Keratinocyte (primary cell): Measurements from ENCODE around the gene ERC2. TPM values are rescaled to one million over a fixed set of nuclear protein-coding genes. Genes with fewer than 3 reads are reported as not detected.

Experiments used
- DNase-seq: peaks from one replicate; pipeline ENCODE4 v3.0.0-alpha.2; 2011; ENCODE audit warnings: low read depth, missing footprints, low spot score
- FAIRE-seq: peaks from 2 replicates; lab custom pipeline; 2011; peaks lifted over from hg19 to GRCh38; lab: Jason Lieb, UNC
- H2AFZ ChIP-seq: 2 replicates; pipeline ENCODE4 v1.6.0; 2012; ENCODE audit warnings: low read length, control low read depth, inconsistent platforms; ENCODE audit not compliant: control insufficient read depth
- H3K27ac ChIP-seq: 2 replicates; pipeline ENCODE4 v1.5.1; 2011; ENCODE audit warnings: low read length; ENCODE audit not compliant: control insufficient read depth, insufficient read depth
- H3K27me3 ChIP-seq: 3 replicates; pipeline ENCODE4 v1.6.0; 2011; ENCODE audit warnings: low read length; ENCODE audit not compliant: control insufficient read depth, insufficient read depth; ENCODE audit errors: extremely low read depth
- H3K36me3 ChIP-seq, 2 experiments: 2 replicates in 1 of 2; 3 replicates in 1 of 2; pipeline ENCODE4 v1.5.1; 2011; ENCODE audit warnings: low read length in 2 of 2, mild to moderate bottlenecking in 1 of 2; ENCODE audit not compliant: control insufficient read depth in 2 of 2, insufficient read depth in 2 of 2; ENCODE audit errors: extremely low read depth in 1 of 2
- H3K4me1 ChIP-seq: 3 replicates; pipeline ENCODE4 v1.5.1; 2011; ENCODE audit warnings: low read length; ENCODE audit not compliant: control insufficient read depth, insufficient read depth; ENCODE audit errors: extremely low read depth
- H3K4me2 ChIP-seq: 3 replicates; pipeline ENCODE4 v1.6.0; 2011; ENCODE audit warnings: low read depth, low read length; ENCODE audit not compliant: control insufficient read depth, insufficient read depth; ENCODE audit errors: extremely low read depth
- H3K4me3 ChIP-seq, 3 experiments: fragments of 200-600 bp in 1 of 3; sonication (generic) in 1 of 3; 2 replicates in 2 of 3; 3 replicates in 1 of 3; pipeline ENCODE4 v1.5.1; 2011 to 2016; ENCODE audit warnings: low read length in 3 of 3, mild to moderate bottlenecking in 3 of 3, control low read depth in 2 of 3, inconsistent platforms in 1 of 3, low read depth in 1 of 3, mixed read lengths in 1 of 3, mixed run types in 1 of 3, moderate library complexity in 1 of 3; ENCODE audit not compliant: control insufficient read depth in 2 of 3, insufficient read depth in 2 of 3; ENCODE audit errors: extremely low read depth in 1 of 3
- H3K79me2 ChIP-seq: 2 replicates; pipeline ENCODE4 v1.6.0; 2012; ENCODE audit warnings: low read length; ENCODE audit not compliant: control insufficient read depth, insufficient read depth
- H3K9ac ChIP-seq: 3 replicates; pipeline ENCODE4 v1.6.0; 2011; ENCODE audit warnings: low read length; ENCODE audit not compliant: control insufficient read depth, insufficient read depth; ENCODE audit errors: extremely low read depth
- H3K9me1 ChIP-seq: 3 replicates; pipeline ENCODE4 v1.6.0; 2011; ENCODE audit warnings: low read length; ENCODE audit not compliant: control insufficient read depth, insufficient read depth; ENCODE audit errors: extremely low read depth
- H3K9me3 ChIP-seq: 2 replicates; pipeline ENCODE4 v1.5.1; 2012; ENCODE audit warnings: low read depth, low read length; ENCODE audit not compliant: control insufficient read depth
- H4K20me1 ChIP-seq: 3 replicates; pipeline ENCODE4 v1.6.0; 2011; ENCODE audit warnings: low read length; ENCODE audit not compliant: control insufficient read depth, insufficient read depth; ENCODE audit errors: extremely low read depth
- CTCF ChIP-seq, 3 experiments: IDR thresholded peaks in 1 of 3; conservative IDR thresholded peaks in 1 of 3; optimal IDR thresholded peaks in 1 of 3; 2 replicates in 2 of 3; 3 replicates in 1 of 3; pipeline versions ENCODE3 to v1.5.1; 2011; ENCODE audit warnings: low read length in 3 of 3, mild to moderate bottlenecking in 3 of 3, moderate library complexity in 2 of 3, control low read depth in 1 of 3, inconsistent platforms in 1 of 3; ENCODE audit not compliant: insufficient read depth in 2 of 3; ENCODE audit errors: extremely low read depth in 1 of 3
- EZH2 ChIP-seq: IDR thresholded peaks from one replicate; pipeline ENCODE4 v1.6.1; 2012; ENCODE audit warnings: inconsistent platforms, mild to moderate bottlenecking, low read length, moderate library complexity
- dilution Hi-C: fragments of 300-500 bp; cut with MboI; formaldehyde crosslinking; loops from one replicate; pipeline ENCODE4 v1.7.0; 2020; ENCODE audit warnings: low sequenced_read_pairs; ENCODE audit not compliant: extremely low pct_ligation_motif_present
- polyA plus RNA-seq, 5 experiments: library from polyadenylated mRNA; depleted of rRNA in 3 of 5; stranded (reverse) in 3 of 5; stranded (forward) in 1 of 5; unstranded in 1 of 5; fragments of >200 nt; gene quantifications; 1 replicate in 1 of 5; 2 replicates in 3 of 5; 3 replicates in 1 of 5; pipeline versions ENCODE4 v1.2.1 to v1.2.3, GENCODE V29; 2011 to 2012; ENCODE audit warnings: missing spikeins in 2 of 5, low read depth in 1 of 5, low replicate concordance in 1 of 5

Gene ERC2
- polyA plus RNA-seq, 1 donor (not counting 4 experiments of a cell fraction or from before 2014, with no cell fraction given): 0.08 TPM

GRCh38 chr3:55816794-55817576 lies 651.3 kb downstream of the ERC2 start:
- Histone ChIP-seq H3K9ac (no peak overlapping the region), H3K27me3 (no peaks in the 10 kb centered on the region), H3K4me1 (no peaks in the 10 kb centered on the region), H3K27ac (no peak overlapping the region), H3K9me1 (no peaks in the 10 kb centered on the region), H2AFZ (no peak overlapping the region), H3K4me3 (no peak overlapping the region), H4K20me1 (no peaks in the 10 kb centered on the region), H3K79me2 (no peaks in the 10 kb centered on the region), H3K36me3 (no peaks in the 10 kb centered on the region), H3K4me2 (no peak overlapping the region), H3K9me3 (no peaks in the 10 kb centered on the region)
- no peak for FAIRE-seq
- dilution Hi-C loops: no loop called here
- DNase-seq: no peak
- TF ChIP-seq EZH2 (no peak), CTCF (optimal IDR thresholded peaks at IDR 0.05 in 1 of 3, IDR thresholded peaks at IDR 0.05 in 1 of 3, conservative IDR thresholded peaks at IDR 0.05 in 1 of 3; ENCODE audit: extremely low read depth in 1 of 3, insufficient read depth in 2 of 3, low read length in 3 of 3) (no peak)

DNA sequence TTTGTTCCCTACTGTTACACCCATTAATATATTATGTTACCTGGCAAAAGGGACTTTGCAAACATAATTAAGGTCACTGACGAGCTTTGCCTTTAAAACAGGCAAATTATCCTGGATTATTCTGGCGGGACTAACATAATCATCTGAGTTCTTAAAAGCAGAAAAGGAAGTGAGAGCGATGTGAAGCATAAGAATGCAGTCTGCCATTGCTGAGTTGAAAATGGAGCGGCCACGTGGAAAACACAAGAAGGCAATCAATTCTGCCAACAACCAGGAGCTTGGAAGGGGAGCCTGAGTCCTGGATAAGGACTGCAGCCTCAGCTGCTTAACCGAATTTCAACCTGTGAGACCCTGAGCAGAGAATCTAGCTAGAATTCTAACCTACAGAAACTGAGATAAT lies 653.0 kb downstream of the ERC2 start:
- FAIRE-seq: no peak
- Histone ChIP-seq H3K27ac (no peak overlapping the region), H2AFZ (no peak overlapping the region), H3K9ac (no peak overlapping the region), H3K27me3 (no peaks in the 10 kb centered on the region), H4K20me1 (no peaks in the 10 kb centered on the region), H3K36me3 (no peaks in the 10 kb centered on the region), H3K9me3 (no peaks in the 10 kb centered on the region), H3K79me2 (no peaks in the 10 kb centered on the region), H3K9me1 (no peaks in the 10 kb centered on the region), H3K4me1 (no peaks in the 10 kb centered on the region), H3K4me2 (no peak overlapping the region), H3K4me3 (no peak overlapping the region)
- TF ChIP-seq CTCF (optimal IDR thresholded peaks at IDR 0.05 in 1 of 3, IDR thresholded peaks at IDR 0.05 in 1 of 3, conservative IDR thresholded peaks at IDR 0.05 in 1 of 3; ENCODE audit: extremely low read depth in 1 of 3, insufficient read depth in 2 of 3, low read length in 3 of 3) (no peak), EZH2 (no peak)
- dilution Hi-C loops: no loop called here
- DNase-seq: no peak
